Panc1 (cell line): Measurements from ENCODE around the gene CCDC172. TPM values are rescaled to one million over a fixed set of nuclear protein-coding genes. Genes with fewer than 3 reads are reported as not detected.

ENCODE experiments used
- ATAC-seq: fragments of 200-7000 bp; cut with Tn5 transposase; 2 replicates; pipeline ENCODE4 v1.9.1; 2020; ENCODE audit warnings: mild to moderate bottlenecking, moderate library complexity
- BruUV-seq: library from RNA; stranded (reverse); fragments of 400-500 nt; replicated peaks from 2 replicates; lab custom pipeline; 2021; lab: Mats Ljungman, UMichigan
- CTCF ChIA-PET: fragments of 300-600 bp; sonication (Branson Sonifier 250); formaldehyde crosslinking; loops from one replicate; lab custom pipeline; 2022; ENCODE audit warnings: antibody characterized with exemption; lab: Charles Lee
- POLR2A ChIA-PET: fragments of 300-600 bp; sonication (Branson Sonifier 250); formaldehyde crosslinking; loops from one replicate; lab custom pipeline; 2022; ENCODE audit warnings: antibody characterized with exemption; lab: Charles Lee
- DNase-seq: peaks from one replicate; pipeline ENCODE4 v3.0.0-alpha.2; 2010; ENCODE audit warnings: low read depth, low spot score
- H3K27ac ChIP-seq: 2 replicates; pipeline ENCODE4 v1.5.1; 2011; ENCODE audit warnings: mild to moderate bottlenecking, low read length, inconsistent platforms
- H3K27me3 ChIP-seq: fragments of 200-500 bp; sonication (Bioruptor generic); 2 replicates; pipeline ENCODE4 v1.6.0; 2014; ENCODE audit warnings: low read length, inconsistent platforms; ENCODE audit not compliant: control insufficient read depth, insufficient read depth
- H3K36me3 ChIP-seq: fragments of 200-500 bp; sonication (Bioruptor generic); 2 replicates; pipeline ENCODE4 v1.5.1; 2014; ENCODE audit warnings: inconsistent platforms, mild to moderate bottlenecking, low read length, moderate library complexity; ENCODE audit not compliant: control insufficient read depth, insufficient read depth
- H3K4me1 ChIP-seq: 2 replicates; pipeline ENCODE4 v1.5.1; 2011; ENCODE audit warnings: inconsistent platforms, mild to moderate bottlenecking, low read length, moderate library complexity; ENCODE audit not compliant: control insufficient read depth, insufficient read depth
- H3K4me3 ChIP-seq, 2 experiments: 2 replicates each; pipeline ENCODE4 v1.5.1; 2011 to 2012; ENCODE audit warnings: low read depth in 2 of 2, low read length in 2 of 2, mild to moderate bottlenecking in 2 of 2, inconsistent platforms in 1 of 2, moderate library complexity in 1 of 2
- H3K9me3 ChIP-seq: fragments of 200-500 bp; sonication (Bioruptor generic); 2 replicates; pipeline ENCODE4 v1.5.1; 2014; ENCODE audit warnings: low read depth, mild to moderate bottlenecking, inconsistent platforms, low read length, moderate library complexity; ENCODE audit not compliant: control insufficient read depth, insufficient read depth
- CTCF ChIP-seq: fragments of 450-650 bp; IDR thresholded peaks from 2 replicates; pipeline ENCODE4 v1.5.1; 2017; ENCODE audit warnings: mild to moderate bottlenecking
- POLR2AphosphoS5 ChIP-seq: IDR thresholded peaks from 2 replicates; pipeline ENCODE4 v1.6.1; 2012; ENCODE audit warnings: mild to moderate bottlenecking, low read depth, low read length, moderate library complexity
- REST ChIP-seq, 2 experiments: IDR thresholded peaks; 2 replicates each; pipeline ENCODE4 v1.6.1; 2011 to 2012; ENCODE audit warnings: low read depth in 2 of 2, control low read depth in 1 of 2, low read length in 1 of 2, mild to moderate bottlenecking in 1 of 2, moderate library complexity in 1 of 2; ENCODE audit not compliant: insufficient read depth in 1 of 2
- SIN3A ChIP-seq: IDR thresholded peaks from 2 replicates; pipeline ENCODE4 v1.6.1; 2012; ENCODE audit warnings: low read depth, mild to moderate bottlenecking, low read length, moderate library complexity, borderline replicate concordance; ENCODE audit not compliant: insufficient read depth
- TCF7L2 ChIP-seq: IDR thresholded peaks from 2 replicates; pipeline ENCODE4 v1.6.1; 2011; ENCODE audit warnings: mild to moderate bottlenecking, low read depth, low read length, inconsistent platforms
- in situ Hi-C: cut with HindIII; loops from 2 replicates; pipeline ENCODE4 v1.10.0; 2016; ENCODE audit warnings: low sequenced_read_pairs, low pct_unique_long_range_greater_than_20kb
- intact Hi-C: fragments of 100-400 bp; cut with micrococcal nuclease; formaldehyde crosslinking; loops from one replicate; pipeline ENCODE4 v1.10.0; 2022; ENCODE audit not compliant: unreplicated experiment
- total RNA-seq: library from RNA; stranded (reverse); gene quantifications from one replicate; pipeline ENCODE4 v1.2.1, GENCODE V29; 2021; ENCODE audit not compliant: unreplicated experiment

The CCDC172 gene
- total RNA-seq, 1 experiment from 2014 or later: not detected

- no peaks in the 10 kb centered on the region for H3K9me3 ChIP-seq
- no TSS peak for BruUV-seq
- no peaks in the 10 kb centered on the region for H3K36me3 ChIP-seq
- POLR2A ChIA-PET: no interaction called here
- no peaks in the 10 kb centered on the region for H3K27me3 ChIP-seq
- in situ Hi-C loops: no loop called here
- TF ChIP-seq CTCF (no peak), POLR2AphosphoS5 (no peak), TCF7L2 (no peak)
- DNase-seq: no peak
- H3K27ac ChIP-seq: no peak overlapping the region
- no peak overlapping the region for H3K4me3 ChIP-seq
- ATAC-seq: no peak
- CTCF ChIA-PET: no interaction called here
- intact Hi-C loops: no loop called here
- no peaks in the 10 kb centered on the region for H3K4me1 ChIP-seq
Measured at GRCh38 chr10:116311016-116311415, 13.2 kb upstream of the CCDC172 start.

- H3K4me3 ChIP-seq: no peak overlapping the region
- H3K4me1 ChIP-seq: no peaks in the 10 kb centered on the region
- DNase-seq: no peak
- no peak overlapping the region for H3K27ac ChIP-seq
- CTCF ChIA-PET: no interaction called here
- in situ Hi-C loops: no loop called here
- no peaks in the 10 kb centered on the region for H3K27me3 ChIP-seq
- intact Hi-C loops: no loop called here
- POLR2A ChIA-PET: no interaction called here
- TF ChIP-seq TCF7L2 (no peak), POLR2AphosphoS5 (no peak), SIN3A (no peak), CTCF (no peak), REST (IDR thresholded peaks at IDR 0.05; ENCODE audit: insufficient read depth in 1 of 2, low read depth in 2 of 2, low read length in 1 of 2) (no peak)
- BruUV-seq: no TSS peak
- no peaks in the 10 kb centered on the region for H3K9me3 ChIP-seq
- ATAC-seq: no peak
- H3K36me3 ChIP-seq: no peaks in the 10 kb centered on the region
Measured at GRCh38 chr10:116311706-116312490, 12.3 kb upstream of the CCDC172 start.
